SKM-1 treated with dmso at 0.1 percent for 144 hours (cell line): ENCODE data around the gene IRF8.

ENCODE experiments used
- DNase-seq: peaks from one replicate; lab custom pipeline; 2025; ENCODE audit not compliant: unreplicated experiment; lab: John Stamatoyannopoulos, UW

The IRF8 gene

DNA sequence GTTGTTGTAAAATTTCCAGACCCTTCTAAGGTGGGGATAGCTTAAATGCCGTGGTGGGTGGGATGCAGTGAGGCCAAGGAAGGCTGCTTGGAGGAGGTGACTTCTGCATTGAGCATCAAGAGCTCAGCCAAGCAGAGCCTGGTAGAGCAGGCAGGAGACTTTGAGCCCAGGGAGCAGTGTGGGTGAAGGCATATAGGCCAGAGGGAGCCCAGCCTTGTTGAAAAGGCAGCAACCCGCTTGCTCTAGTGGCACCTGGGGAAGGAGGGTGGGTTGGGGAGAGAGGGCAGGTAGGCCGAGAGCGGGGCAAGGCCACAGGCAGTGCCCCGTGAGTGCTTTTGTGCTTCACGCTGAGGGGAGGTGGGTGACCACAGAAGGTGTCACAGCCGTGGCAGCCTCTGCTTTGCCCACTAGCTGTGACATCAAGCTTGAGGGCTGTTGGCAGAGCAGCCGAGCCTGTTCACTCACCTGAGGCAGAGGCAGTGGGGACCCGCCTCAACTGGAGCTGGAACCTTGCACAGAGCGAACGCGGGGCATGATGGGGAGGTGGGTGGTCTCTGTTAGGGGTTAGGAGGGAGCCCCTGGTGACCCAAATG, 56.1 kb downstream of the IRF8 start:
- DNase-seq = no peak

- DNase-seq = no peak
Observed at GRCh38 chr16:85955566-85955965, 56.6 kb downstream of the IRF8 start.

- DNase-seq = no peak
Observed at GRCh38 chr16:85956426-85956825, 57.5 kb downstream of the IRF8 start.

DNA sequence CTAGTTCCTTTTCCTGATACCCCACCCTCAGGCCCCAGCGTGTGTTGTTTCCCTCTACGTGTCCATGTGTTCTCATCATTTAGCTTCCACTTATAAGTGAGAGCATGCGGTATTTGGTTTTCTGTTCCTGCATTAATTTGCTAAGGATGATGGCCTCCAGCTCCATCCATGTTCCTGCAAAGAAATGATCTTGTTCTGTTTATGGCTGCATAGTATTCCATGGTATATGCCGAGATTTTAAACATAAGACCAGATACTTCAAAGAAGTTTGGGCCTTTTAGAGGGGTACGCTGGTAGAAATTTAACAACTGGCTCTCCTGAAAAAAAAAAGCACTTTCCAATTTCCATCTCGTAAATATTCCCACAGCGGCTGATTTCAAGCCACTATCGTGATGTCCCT, 59.8 kb downstream of the IRF8 start:
- no peak for DNase-seq

GRCh38 chr16:85959686-85960085, 60.7 kb downstream of the IRF8 start:
- no peak for DNase-seq

DNA sequence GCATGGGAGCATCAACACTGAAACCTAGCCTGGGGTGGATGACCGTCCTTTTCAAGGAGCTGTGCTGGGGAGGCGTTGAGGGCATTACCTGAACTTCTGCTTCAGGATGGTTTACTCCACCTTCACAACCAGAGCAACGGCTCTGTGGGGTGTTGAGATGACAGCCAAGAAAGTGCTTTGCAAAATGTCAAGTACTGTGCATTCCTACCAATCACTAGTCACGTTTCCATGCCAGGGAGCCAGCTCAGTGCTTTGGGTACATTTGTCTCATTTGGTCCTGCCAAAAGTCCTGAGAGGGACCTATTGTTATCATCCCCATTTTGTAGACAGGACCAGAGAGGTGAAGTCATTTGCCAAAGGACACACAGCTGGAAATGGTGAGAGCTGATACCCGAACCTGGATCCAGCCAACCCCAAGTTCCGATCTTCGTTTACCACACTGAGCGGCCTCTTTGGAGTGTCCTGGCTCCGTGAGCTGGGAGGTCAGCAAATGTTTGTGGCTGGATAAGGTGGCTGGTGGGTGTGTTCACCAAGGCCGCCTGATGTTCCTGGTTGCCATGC, 61.6 kb downstream of the IRF8 start:
- no peak for DNase-seq

DNA sequence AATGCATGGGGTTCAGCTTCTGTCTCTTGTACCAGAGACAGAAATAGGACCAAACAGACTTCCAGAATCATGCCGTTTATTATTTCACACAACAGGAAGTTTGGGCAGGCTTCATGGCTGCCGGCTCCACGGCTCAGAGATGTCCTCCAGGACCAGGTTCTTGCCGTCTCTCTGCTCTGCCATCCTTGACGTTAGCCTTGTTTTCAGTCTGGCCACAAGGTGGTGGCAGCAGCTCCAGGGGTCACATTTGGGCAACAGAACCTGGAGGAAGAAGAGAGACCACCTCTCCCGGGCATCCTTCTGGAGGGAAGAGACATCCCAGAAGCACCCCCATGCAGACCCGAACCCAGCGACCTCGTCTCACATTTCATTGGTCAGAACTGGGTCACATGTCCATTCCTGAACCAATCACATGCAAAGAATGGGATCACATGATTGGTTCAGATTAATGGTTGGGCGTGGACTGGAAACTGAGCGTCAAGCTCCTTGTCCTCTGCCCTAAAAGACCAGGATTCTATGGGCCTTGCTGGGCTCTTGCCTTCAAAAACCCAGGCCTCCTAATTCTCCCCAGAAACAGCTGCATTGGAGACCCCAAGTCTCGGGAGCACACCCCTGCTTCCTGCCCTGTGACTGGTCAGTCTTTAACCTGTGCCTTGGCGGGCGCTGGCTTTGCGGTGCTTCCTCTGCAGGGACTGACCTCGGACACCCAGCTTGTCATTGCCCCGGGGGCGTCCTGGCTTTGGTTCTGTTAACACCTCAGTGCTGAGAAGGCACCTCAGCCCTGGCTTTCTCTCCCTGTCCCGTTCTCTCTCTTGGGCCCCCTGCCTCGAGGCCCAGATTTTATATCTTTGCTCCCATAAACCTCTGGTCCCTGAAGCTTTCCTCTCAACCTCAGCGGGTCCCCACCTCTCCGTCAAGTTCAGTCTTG, 63.3 kb downstream of the IRF8 start:
- DNase-seq = no peak

GRCh38 chr16:85963753-85964285, 64.9 kb downstream of the IRF8 start:
- no peak for DNase-seq

DNA sequence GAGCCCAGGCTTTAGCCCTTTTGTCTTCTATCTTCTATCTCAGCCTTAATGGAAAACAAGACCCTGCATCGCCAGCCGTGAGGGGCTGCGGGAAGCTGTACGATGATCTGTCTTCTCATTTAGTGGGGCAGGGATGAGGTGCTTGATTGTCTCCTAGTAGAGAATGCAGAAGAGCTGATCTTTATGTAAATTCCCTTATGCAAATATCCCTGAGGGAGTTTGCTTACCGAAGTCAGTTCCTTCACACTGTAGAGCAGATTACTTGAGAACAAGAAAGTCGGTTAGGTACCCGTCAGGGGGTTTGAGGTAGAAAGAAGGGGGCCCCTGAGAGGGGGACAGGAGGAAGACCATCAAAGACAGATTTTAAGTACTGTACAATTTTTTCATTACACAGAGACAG, 66.2 kb downstream of the IRF8 start:
- no peak for DNase-seq

- no peak for DNase-seq
Observed at GRCh38 chr16:85967111-85967510, 68.1 kb downstream of the IRF8 start.

DNA sequence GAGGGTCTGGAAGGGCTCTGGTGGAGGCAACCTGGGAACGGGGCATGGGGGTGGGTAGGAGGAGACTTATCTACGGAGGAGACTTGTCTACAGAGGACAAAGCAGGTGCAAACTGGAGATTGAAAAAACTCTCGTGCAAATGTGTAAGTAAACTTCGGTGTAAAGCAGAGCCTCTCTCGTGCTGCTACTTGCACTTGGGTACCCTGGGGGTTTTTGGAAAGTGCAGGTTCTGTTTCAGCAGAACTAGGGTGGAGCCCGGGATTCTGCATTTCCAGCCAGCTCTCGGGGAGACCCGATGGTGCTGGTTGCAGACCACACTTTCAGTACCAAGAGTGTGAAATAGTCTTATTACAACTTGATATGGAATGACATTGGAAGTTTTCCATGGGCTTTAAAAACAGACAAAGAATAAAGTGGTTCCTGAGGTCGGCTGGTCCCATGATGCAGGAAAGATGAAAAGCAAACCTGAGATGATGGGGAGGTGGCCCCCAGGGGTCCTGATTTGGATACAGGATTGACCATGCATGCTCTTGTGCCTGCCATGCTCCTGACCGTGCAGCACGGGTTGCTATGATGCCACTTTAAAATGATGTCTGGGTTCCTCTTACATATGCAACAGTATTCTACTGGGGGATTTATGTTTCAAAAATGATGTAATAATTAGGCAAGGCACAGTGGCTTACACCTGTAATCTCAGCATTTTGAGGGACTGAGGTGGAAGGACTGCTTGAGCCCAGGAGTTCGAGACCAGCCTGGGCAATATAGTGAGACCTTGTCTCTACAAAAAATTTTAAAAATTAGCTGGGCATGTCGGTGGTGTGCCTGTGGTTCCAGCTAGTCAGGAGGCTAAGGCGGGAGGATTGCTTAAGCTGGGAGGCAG, 69.3 kb downstream of the IRF8 start:
- DNase-seq = no peak

GRCh38 chr16:85969159-85969558, 70.2 kb downstream of the IRF8 start:
- no peak for DNase-seq

GRCh38 chr16:85969591-85969990, 70.6 kb downstream of the IRF8 start:
- no peak for DNase-seq

GRCh38 chr16:85970016-85970733, 71.2 kb downstream of the IRF8 start:
- DNase-seq = no peak

GRCh38 chr16:85970738-85971137, 71.8 kb downstream of the IRF8 start:
- no peak for DNase-seq
